ENCODE data around the gene CCDC196.

GRCh38 chr14:66471584-66471983 is 14.6 kb upstream of the CCDC196 start:
- no peak for TF ChIP-seq CTCF (IDR thresholded peaks at IDR 0.05; ENCODE audit: low read depth, low read length)
- TF ChIP-seq EZH2phosphoT487 (IDR thresholded peaks at IDR 0.05; ENCODE audit: low read depth): no peak

Data from OCI-LY3 (cell line).